IMR-90 (cell line): ENCODE measurements around the gene CHRM5. TPM values are rescaled to one million over a fixed set of nuclear protein-coding genes. Genes with fewer than 3 reads are reported as not detected.
A peak's percentile ranks its signal among the peaks of the same experiment; 100 is the strongest.

Experiments
- CHD1 ChIP-seq: IDR thresholded peaks from 2 replicates; pipeline ENCODE4 v1.6.1; 2012; ENCODE audit warnings: low read depth, low read length, improper control_type of control experiment
- MAZ ChIP-seq: IDR thresholded peaks from 2 replicates; pipeline ENCODE4 v1.6.1; 2012; ENCODE audit warnings: low read depth, mild to moderate bottlenecking, low read length, improper control_type of control experiment, moderate library complexity, borderline replicate concordance
- POLR2A ChIP-seq: IDR thresholded peaks from 2 replicates; pipeline ENCODE4 v1.6.1; 2012; ENCODE audit warnings: mild to moderate bottlenecking, low read depth, low read length
- polyA plus RNA-seq, 3 experiments: library from polyadenylated mRNA; depleted of rRNA; stranded (reverse); fragments of >200 nt; gene quantifications; 2 replicates each; pipeline ENCODE4 v1.2.3, GENCODE V29; 2012; ENCODE audit warnings: low replicate concordance in 1 of 3
- total RNA-seq: library from RNA; depleted of rRNA; stranded (reverse); fragments of >200 nt; gene quantifications from 2 replicates; pipeline ENCODE4 v1.2.3, GENCODE V29; 2012

CHRM5 gene
- total and polyA plus RNA-seq, 2 of the 4 experiments (the other 2 are of a cell fraction) = under 0.01 to 0.03 TPM

DNA sequence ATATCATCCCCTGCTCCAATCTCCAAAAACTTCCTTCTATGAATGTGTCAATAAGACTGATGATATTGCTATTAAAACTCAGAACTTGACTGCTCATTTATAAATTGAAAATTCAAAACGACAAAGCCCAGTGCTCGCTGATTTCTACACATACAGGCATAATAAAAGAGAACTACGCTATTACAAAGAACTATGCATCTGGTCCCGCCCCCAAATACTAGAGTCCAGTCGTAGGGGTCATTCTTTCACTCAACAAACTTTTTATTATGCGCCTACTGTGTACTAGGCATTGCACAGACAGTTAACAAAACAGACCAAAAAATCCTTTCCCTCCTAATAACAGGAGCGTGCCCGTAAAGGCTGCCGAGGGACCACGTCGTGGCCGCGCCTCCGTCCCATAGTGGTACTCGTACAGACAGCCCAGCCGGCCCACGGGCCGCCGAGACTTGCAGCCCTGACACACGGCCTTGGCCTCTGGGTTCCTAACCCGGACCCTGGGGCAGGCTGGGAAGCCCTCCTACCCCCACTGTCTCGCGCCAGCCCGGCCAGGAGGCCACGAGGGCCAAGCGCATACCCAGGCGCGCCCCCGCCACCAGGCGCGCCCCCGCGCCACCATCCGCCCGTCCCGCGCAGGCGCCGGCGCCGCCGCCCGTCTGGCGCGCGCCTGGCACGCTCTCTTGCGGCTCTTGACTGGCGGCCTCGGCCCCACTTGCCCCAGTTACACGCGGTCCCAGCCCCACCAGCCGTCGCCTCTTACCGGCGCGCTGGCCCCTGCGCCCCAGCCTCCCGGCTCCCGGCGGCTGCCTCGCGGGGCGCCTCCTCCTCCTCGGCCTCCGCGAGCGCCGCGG is 70.0 kb downstream of the CHRM5 start (continued):
- TF ChIP-seq MAZ (no peak), CHD1 (no peak), POLR2A (peak; percentile 81)
